Endothelial cell of umbilical vein (primary cell): ENCODE measurements around the gene HK1. TPM values are rescaled to one million over a fixed set of nuclear protein-coding genes. Genes with fewer than 3 reads are reported as not detected.

Experiments
- BruUV-seq: library from RNA; stranded (reverse); fragments of 400-500 nt; replicated peaks from 2 replicates; lab custom pipeline; 2021; lab: Mats Ljungman, UMichigan
- CTCF ChIA-PET: fragments of 300-600, 350-600 bp; sonication (Branson Sonifier 250); formaldehyde crosslinking; loops from one replicate; lab custom pipeline; 2021; ENCODE audit warnings: antibody characterized with exemption, inconsistent platforms; lab: Charles Lee
- POLR2A ChIA-PET: fragments of 300-600, 350-600 bp; sonication (Branson Sonifier 250); formaldehyde crosslinking; loops from one replicate; lab custom pipeline; 2021; ENCODE audit warnings: antibody characterized with exemption, inconsistent platforms; lab: Charles Lee
- DNase-seq: peaks from one replicate; pipeline ENCODE4 v3.0.0-alpha.2; 2011; ENCODE audit warnings: low read depth, low spot score
- FAIRE-seq: peaks from 2 replicates; lab custom pipeline; 2011; peaks lifted over from hg19 to GRCh38; lab: Jason Lieb, UNC
- H2AFZ ChIP-seq: 2 replicates; pipeline ENCODE4 v1.6.0; 2012; ENCODE audit warnings: low read depth, low read length, control low read depth, inconsistent platforms
- H3K27ac ChIP-seq: 2 replicates; pipeline ENCODE4 v1.5.1; 2011; ENCODE audit warnings: low read depth, mild to moderate bottlenecking, control low read depth, low read length, moderate library complexity; ENCODE audit not compliant: insufficient read depth
- H3K27me3 ChIP-seq, 2 experiments: 2 replicates each; pipeline versions ENCODE4 v1.6.0 to v1.6.1; 2011; ENCODE audit warnings: low read length in 2 of 2, mixed read lengths in 1 of 2; ENCODE audit not compliant: control insufficient read depth in 2 of 2, insufficient read depth in 2 of 2
- H3K36me3 ChIP-seq, 2 experiments: 2 replicates in 1 of 2; 3 replicates in 1 of 2; pipeline ENCODE4 v1.5.1; 2011; ENCODE audit warnings: low read length in 2 of 2, mild to moderate bottlenecking in 1 of 2, moderate library complexity in 1 of 2; ENCODE audit not compliant: control insufficient read depth in 2 of 2, insufficient read depth in 2 of 2; ENCODE audit errors: extremely low read depth in 1 of 2
- H3K4me1 ChIP-seq: 3 replicates; pipeline ENCODE4 v1.5.1; 2011; ENCODE audit warnings: mild to moderate bottlenecking, low read length; ENCODE audit not compliant: control insufficient read depth, insufficient read depth; ENCODE audit errors: extremely low read depth
- H3K4me2 ChIP-seq: 2 replicates; pipeline ENCODE4 v1.6.1; 2011; ENCODE audit warnings: low read length, control low read depth, mixed read lengths; ENCODE audit not compliant: insufficient read depth
- H3K4me3 ChIP-seq, 3 experiments: fragments of 200-600 bp in 1 of 3; sonication (generic), shearing (Covaris generic) in 1 of 3; replicated peaks in 1 of 3; 2 replicates each; pipeline ENCODE4 v1.5.1; 2011 to 2016; ENCODE audit warnings: control low read depth in 3 of 3, low read length in 3 of 3, mild to moderate bottlenecking in 2 of 3, inconsistent platforms in 1 of 3, low read depth in 1 of 3, moderate library complexity in 1 of 3; ENCODE audit not compliant: insufficient read depth in 1 of 3
- H3K79me2 ChIP-seq: 2 replicates; pipeline ENCODE4 v1.6.0; 2012; ENCODE audit warnings: low read length, inconsistent platforms; ENCODE audit not compliant: control insufficient read depth, insufficient read depth
- H3K9ac ChIP-seq: replicated peaks from 2 replicates; pipeline ENCODE3; 2011; ENCODE audit warnings: low read length, control low read depth; ENCODE audit not compliant: insufficient read depth; ENCODE audit errors: extremely low read depth
- H3K9me1 ChIP-seq: replicated peaks from 3 replicates; pipeline ENCODE4 v1.6.0; 2011; ENCODE audit warnings: mild to moderate bottlenecking, low read length; ENCODE audit not compliant: control insufficient read depth, insufficient read depth; ENCODE audit errors: extremely low read depth
- H3K9me3 ChIP-seq: replicated peaks from 2 replicates; pipeline ENCODE4 v1.5.1; 2012; ENCODE audit warnings: low read length, inconsistent platforms; ENCODE audit not compliant: control insufficient read depth, insufficient read depth
- H4K20me1 ChIP-seq: replicated peaks from 2 replicates; pipeline ENCODE3; 2011; ENCODE audit warnings: mild to moderate bottlenecking, low read length; ENCODE audit not compliant: control insufficient read depth, insufficient read depth; ENCODE audit errors: extremely low read depth
- CTCF ChIP-seq, 2 donors: IDR thresholded peaks; 1 replicate in 1 of 2; 2 replicates in 1 of 2; pipeline ENCODE4 v1.5.1; 2011; ENCODE audit warnings: low read length in 2 of 2, mild to moderate bottlenecking in 2 of 2, moderate library complexity in 2 of 2, control low read depth in 1 of 2, inconsistent platforms in 1 of 2, low read depth in 1 of 2; ENCODE audit not compliant: insufficient read depth in 1 of 2; ENCODE audit errors: extremely low read depth in 1 of 2
- EZH2 ChIP-seq: IDR thresholded peaks from 2 replicates; pipeline ENCODE4 v1.6.1; 2012; ENCODE audit warnings: borderline replicate concordance, low read depth, mild to moderate bottlenecking, moderate library complexity, low read length, inconsistent platforms; ENCODE audit not compliant: severe bottlenecking
- FOS ChIP-seq: IDR thresholded peaks from 2 replicates; pipeline ENCODE4 v1.6.1; 2011; ENCODE audit warnings: mild to moderate bottlenecking, low read length, moderate library complexity, borderline replicate concordance; ENCODE audit not compliant: insufficient read depth
- GATA2 ChIP-seq: IDR thresholded peaks from 2 replicates; pipeline ENCODE4 v1.7.0; 2011; ENCODE audit warnings: low read depth, mild to moderate bottlenecking, moderate library complexity, mixed read lengths, low read length; ENCODE audit not compliant: insufficient read length, insufficient read depth
- JUN ChIP-seq: IDR thresholded peaks from 2 replicates; pipeline ENCODE4 v1.6.1; 2011; ENCODE audit warnings: borderline replicate concordance, low read depth; ENCODE audit not compliant: insufficient read length, insufficient read depth
- MAX ChIP-seq: IDR thresholded peaks from 2 replicates; pipeline ENCODE4 v1.6.1; 2011; ENCODE audit not compliant: insufficient read depth, insufficient read length
- MYC ChIP-seq: IDR thresholded peaks from one replicate; pipeline ENCODE4 v1.6.1; 2011; ENCODE audit warnings: mild to moderate bottlenecking, low read depth, low read length
- POLR2A ChIP-seq: IDR thresholded peaks from 2 replicates; pipeline ENCODE4 v1.6.1; 2012; ENCODE audit warnings: low read depth, mild to moderate bottlenecking, control low read depth, low read length
- POLR2AphosphoS5 ChIP-seq: IDR thresholded peaks from 2 replicates; pipeline ENCODE4 v1.6.1; 2012; ENCODE audit warnings: low read depth, mild to moderate bottlenecking, control low read depth, low read length, moderate library complexity; ENCODE audit not compliant: insufficient read depth
- dilution Hi-C: fragments of 300-500 bp; cut with MboI; formaldehyde crosslinking; loops from one replicate; pipeline ENCODE4 v1.15.0; 2019; ENCODE audit warnings: low sequenced_read_pairs; ENCODE audit not compliant: extremely low pct_ligation_motif_present
- intact Hi-C: fragments of 100-400 bp; cut with micrococcal nuclease; formaldehyde crosslinking; loops from one replicate; pipeline ENCODE4 v1.10.0; 2022
- polyA plus RNA-seq, 4 experiments: library from polyadenylated mRNA; depleted of rRNA in 3 of 4; stranded (reverse) in 3 of 4; unstranded in 1 of 4; fragments of >200 nt; gene quantifications; 2 replicates each; pipeline versions ENCODE4 v1.2.1 to v1.2.3, GENCODE V29; 2011 to 2012; ENCODE audit warnings: missing spikeins in 1 of 4
- total RNA-seq: library from RNA; stranded (reverse); gene quantifications from 2 replicates; pipeline ENCODE4 v1.2.3, GENCODE V29; 2021

The HK1 gene
- total and polyA plus RNA-seq, 2 donors (not counting 3 experiments of a cell fraction or from before 2014, with no cell fraction given), result 50.8 to 121 TPM

- Histone ChIP-seq H3K9me3 (no peaks in the 10 kb centered on the region), H3K36me3 (no peaks in the 10 kb centered on the region), H3K9me1 (no peaks in the 10 kb centered on the region), H2AFZ (no peak overlapping the region), H3K4me3 (no peak overlapping the region), H3K27ac (no peak overlapping the region), H3K27me3 (no peaks in the 10 kb centered on the region), H3K9ac (no peak overlapping the region), H3K4me1 (peaks cover 28% of the 10 kb centered on the region), H4K20me1 (no peaks in the 10 kb centered on the region), H3K79me2 (peaks cover 88% of the 10 kb centered on the region), H3K4me2 (peak overlapping the region; percentile 34)
- no peak for TF ChIP-seq JUN
- no peak for TF ChIP-seq CTCF (IDR thresholded peaks at IDR 0.05; ENCODE audit: extremely low read depth in 1 of 2, insufficient read depth in 1 of 2, low read depth in 1 of 2, low read length in 2 of 2)
- TF ChIP-seq EZH2, result no peak
- no peak for TF ChIP-seq POLR2A
- no peak for TF ChIP-seq GATA2
- TF ChIP-seq MYC, result no peak
- TF ChIP-seq FOS, result no peak
- TF ChIP-seq POLR2AphosphoS5, result no peak
- no peak for TF ChIP-seq MAX
- CTCF ChIA-PET, result interaction anchor here (1.0 to 1.6 kb wide), 3 partner anchors 10 to 88 kb away, joined by 3 to 4 read pairs (median 3); no protein-coding TSS in a partner anchor
- POLR2A ChIA-PET, result interaction anchor here (0.6 kb wide), 1 partner anchor 22 kb away, joined by 3 read pairs; no protein-coding TSS in a partner anchor
- dilution Hi-C loops (no loop called here), intact Hi-C loops (no loop called here)
- DNase-seq (no peak), FAIRE-seq (peak; percentile 28)
- BruUV-seq, result no TSS peak
Observed at GRCh38 chr10:69326692-69327091, 48.4 kb downstream of the HK1 start.
